ENCODE data around the gene TIMM8B. TPM values are rescaled to one million over a fixed set of nuclear protein-coding genes. Genes with fewer than 3 reads are reported as not detected.

The TIMM8B gene
- total RNA-seq, 1 donor from 2014 or later: 80.0 TPM

- Mint-ChIP-seq H3K27ac (no peak overlapping the region), H3K9me3 (no peaks in the 10 kb centered on the region), H3K36me3 (peaks cover 11% of the 10 kb centered on the region), H3K27me3 (no peaks in the 10 kb centered on the region), H3K4me1 (ENCODE audit: unreplicated experiment) (no peaks in the 10 kb centered on the region), H3K4me3 (no peak overlapping the region)
- DNase-seq (ENCODE audit: extremely low spot score, unreplicated experiment): no peak
- peak; percentile 84 for TF ChIP-seq CTCF (conservative IDR thresholded peaks at IDR 0.05)
These were observed 27.2 kb upstream of the TIMM8B start for GRCh38 chr11:112113539-112114457.

- TF ChIP-seq CTCF (conservative IDR thresholded peaks at IDR 0.05): no peak
- Mint-ChIP-seq H3K4me1 (ENCODE audit: unreplicated experiment) (no peaks in the 10 kb centered on the region), H3K4me3 (no peak overlapping the region), H3K9me3 (no peaks in the 10 kb centered on the region), H3K36me3 (peaks cover 4% of the 10 kb centered on the region), H3K27ac (no peak overlapping the region), H3K27me3 (no peaks in the 10 kb centered on the region)
- DNase-seq (ENCODE audit: extremely low spot score, unreplicated experiment): no peak
These were observed 19.5 kb upstream of the TIMM8B start for GRCh38 chr11:112106070-112106469.

GRCh38 chr11:112103446-112103845 is 16.9 kb upstream of the TIMM8B start:
- H3K4me3 Mint-ChIP-seq: no peak overlapping the region
- no peaks in the 10 kb centered on the region for H3K4me1 Mint-ChIP-seq (ENCODE audit: unreplicated experiment)
- no peaks in the 10 kb centered on the region for H3K9me3 Mint-ChIP-seq
- H3K27ac Mint-ChIP-seq: no peak overlapping the region
- no peaks in the 10 kb centered on the region for H3K27me3 Mint-ChIP-seq
- DNase-seq (ENCODE audit: extremely low spot score, unreplicated experiment): no peak
- no peak for TF ChIP-seq CTCF (conservative IDR thresholded peaks at IDR 0.05)
- H3K36me3 Mint-ChIP-seq: no peaks in the 10 kb centered on the region

- Mint-ChIP-seq H3K27me3 (no peaks in the 10 kb centered on the region), H3K36me3 (peaks cover 5% of the 10 kb centered on the region), H3K4me3 (no peak overlapping the region), H3K9me3 (no peaks in the 10 kb centered on the region), H3K4me1 (ENCODE audit: unreplicated experiment) (no peaks in the 10 kb centered on the region), H3K27ac (no peak overlapping the region)
- DNase-seq (ENCODE audit: extremely low spot score, unreplicated experiment): no peak
- no peak for TF ChIP-seq CTCF (conservative IDR thresholded peaks at IDR 0.05)
These were observed 13.9 kb upstream of the TIMM8B start for GRCh38 chr11:112100462-112100861.

- Mint-ChIP-seq H3K36me3 (peaks cover 9% of the 10 kb centered on the region), H3K27ac (no peak overlapping the region), H3K4me3 (no peak overlapping the region), H3K4me1 (ENCODE audit: unreplicated experiment) (no peaks in the 10 kb centered on the region), H3K9me3 (no peaks in the 10 kb centered on the region), H3K27me3 (no peaks in the 10 kb centered on the region)
- no peak for TF ChIP-seq CTCF (conservative IDR thresholded peaks at IDR 0.05)
- DNase-seq (ENCODE audit: extremely low spot score, unreplicated experiment): no peak
These were observed 11.4 kb upstream of the TIMM8B start for GRCh38 chr11:112097734-112098528.
